ENCODE measurements around the gene SYT12. TPM values are rescaled to one million over a fixed set of nuclear protein-coding genes. Genes with fewer than 3 reads are reported as not detected.
A peak's percentile ranks its signal among the peaks of the same experiment; 100 is the strongest.

Gene SYT12
- total RNA-seq, 1 experiment from 2014 or later: 4.3 TPM

DNA sequence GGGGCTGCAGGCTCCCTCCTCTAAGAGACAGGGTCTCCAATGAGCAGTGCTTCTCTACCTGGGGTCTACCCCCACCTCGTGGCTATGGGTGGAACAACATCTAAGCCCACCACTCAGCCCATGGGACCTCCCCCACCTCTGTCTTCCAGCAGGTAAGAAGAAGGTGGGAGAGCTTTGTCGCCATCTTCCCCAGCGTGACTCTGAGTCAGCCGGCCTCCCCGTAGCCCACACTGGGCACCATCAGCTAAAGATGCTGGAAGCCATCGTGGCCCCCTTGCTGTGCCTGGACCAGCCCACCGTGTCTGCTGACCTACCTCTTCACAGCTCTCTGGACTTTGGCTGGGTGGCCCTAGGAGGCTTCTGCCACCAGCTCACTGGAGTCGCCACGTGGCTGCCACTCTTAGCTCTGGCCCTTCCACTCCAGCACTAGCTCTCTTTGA lies 46.9 kb upstream of the SYT12 start:
- Histone ChIP-seq H3K36me3 (ENCODE audit: control insufficient read depth in 1 of 2, insufficient read depth in 2 of 2, low read length in 2 of 2) (no peaks in the 10 kb centered on the region), H3K4me1 (ENCODE audit: control insufficient read depth in 1 of 2, insufficient read depth in 2 of 2, low read length in 2 of 2) (peaks cover 5 to 39% of the 10 kb centered on the region in 2 experiments), H3K4me2 (ENCODE audit: low read length) (no peak overlapping the region), H3K9me3 (ENCODE audit: control insufficient read depth in 1 of 2, insufficient read depth in 1 of 2, low read depth in 1 of 2, low read length in 2 of 2) (no peaks in the 10 kb centered on the region), H3K27me3 (ENCODE audit: insufficient read depth, low read length) (no peaks in the 10 kb centered on the region), H3K27ac (ENCODE audit: low read depth, low read length) (no peak overlapping the region), H3K79me2 (ENCODE audit: insufficient read depth, low read length) (no peaks in the 10 kb centered on the region), H3K9ac (ENCODE audit: low read length) (no peak overlapping the region), H4K20me1 (ENCODE audit: insufficient read depth) (no peaks in the 10 kb centered on the region), H3K9me2 (ENCODE audit: insufficient read depth) (no peaks in the 10 kb centered on the region), H2AFZ (ENCODE audit: low read depth, low read length, poor library complexity, severe bottlenecking) (no peak overlapping the region), H3K4me3 (replicated peaks in 1 of 2; ENCODE audit: low read depth in 1 of 2, low read length in 2 of 2) (no peak overlapping the region)
- no peak for DNase-seq (ENCODE audit: low read depth, low spot score)
- intact Hi-C loops (cut with micrococcal nuclease): loop anchor here (5.0 kb wide), 1 partner anchor 134 kb away; the partner anchor contains the start of gene RCE1
- ATAC-seq: peak; percentile 57
- CTCF ChIA-PET: interaction anchor here (0.7 to 2.3 kb wide), 11 partner anchors 11 to 285 kb away, joined by 3 to 9 read pairs (median 3); partner anchors contain the start of gene RCE1
- TF ChIP-seq, protein P1, sequence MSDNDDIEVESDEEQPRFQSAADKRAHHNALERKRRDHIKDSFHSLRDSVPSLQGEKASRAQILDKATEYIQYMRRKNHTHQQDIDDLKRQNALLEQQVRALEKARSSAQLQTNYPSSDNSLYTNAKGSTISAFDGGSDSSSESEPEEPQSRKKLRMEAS (IDR thresholded peaks at IDR 0.05): no peak
- TF ChIP-seq RAD21 (IDR thresholded peaks at IDR 0.05; ENCODE audit: low read depth): peak; percentile 91
- TF ChIP-seq POLR2AphosphoS5 (IDR thresholded peaks at IDR 0.05; ENCODE audit: low read depth, low read length): no peak
- TF ChIP-seq, protein P2, sequence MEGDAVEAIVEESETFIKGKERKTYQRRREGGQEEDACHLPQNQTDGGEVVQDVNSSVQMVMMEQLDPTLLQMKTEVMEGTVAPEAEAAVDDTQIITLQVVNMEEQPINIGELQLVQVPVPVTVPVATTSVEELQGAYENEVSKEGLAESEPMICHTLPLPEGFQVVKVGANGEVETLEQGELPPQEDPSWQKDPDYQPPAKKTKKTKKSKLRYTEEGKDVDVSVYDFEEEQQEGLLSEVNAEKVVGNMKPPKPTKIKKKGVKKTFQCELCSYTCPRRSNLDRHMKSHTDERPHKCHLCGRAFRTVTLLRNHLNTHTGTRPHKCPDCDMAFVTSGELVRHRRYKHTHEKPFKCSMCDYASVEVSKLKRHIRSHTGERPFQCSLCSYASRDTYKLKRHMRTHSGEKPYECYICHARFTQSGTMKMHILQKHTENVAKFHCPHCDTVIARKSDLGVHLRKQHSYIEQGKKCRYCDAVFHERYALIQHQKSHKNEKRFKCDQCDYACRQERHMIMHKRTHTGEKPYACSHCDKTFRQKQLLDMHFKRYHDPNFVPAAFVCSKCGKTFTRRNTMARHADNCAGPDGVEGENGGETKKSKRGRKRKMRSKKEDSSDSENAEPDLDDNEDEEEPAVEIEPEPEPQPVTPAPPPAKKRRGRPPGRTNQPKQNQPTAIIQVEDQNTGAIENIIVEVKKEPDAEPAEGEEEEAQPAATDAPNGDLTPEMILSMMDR (IDR thresholded peaks at IDR 0.05 in 2 of 3, conservative IDR thresholded peaks at IDR 0.05 in 1 of 3; ENCODE audit: borderline replicate concordance in 1 of 3, insufficient read depth in 1 of 3, low read depth in 2 of 3, low read length in 2 of 3): peak; percentile 58 to 87 (median 76); a peak in 5 of 6 replicates
- no peak for TF ChIP-seq EZH2 (IDR thresholded peaks at IDR 0.05)
- RAD21 ChIA-PET (ENCODE audit: low non-redundant PET in 1 of 2, low total read pairs in 2 of 2, uncharacterized antibody in 2 of 2, unreplicated experiment in 2 of 2): interaction anchor here (0.7 to 1.6 kb wide), 5 partner anchors 13 to 95 kb away, joined by 3 to 6 read pairs (median 4); no protein-coding TSS in a partner anchor
- no TSS peak for BruUV-seq (replicated peaks)
- POLR2A ChIA-PET: no interaction called here

DNA sequence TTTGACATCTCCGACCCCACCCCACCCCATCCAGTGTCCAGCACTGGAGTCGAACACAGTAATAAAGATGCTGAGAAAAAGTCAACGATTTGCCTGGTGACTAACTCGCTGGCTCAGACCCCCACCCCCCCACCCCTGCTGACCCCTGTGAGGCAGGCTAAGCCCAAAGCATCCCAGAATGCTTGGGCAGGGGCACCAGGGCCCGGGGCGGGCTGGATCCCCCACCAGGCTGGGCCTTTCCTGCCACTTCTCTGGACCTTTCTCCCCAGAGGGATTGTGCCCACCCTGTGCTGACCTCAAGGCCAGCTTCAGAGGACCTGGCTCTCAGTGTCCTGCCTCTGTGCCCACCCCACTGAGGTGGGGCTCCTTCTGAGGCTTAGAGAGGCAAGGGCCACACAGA lies 46.0 kb upstream of the SYT12 start:
- Histone ChIP-seq H3K27me3 (ENCODE audit: insufficient read depth, low read length) (no peaks in the 10 kb centered on the region), H3K4me2 (ENCODE audit: low read length) (no peak overlapping the region), H3K36me3 (ENCODE audit: control insufficient read depth in 1 of 2, insufficient read depth in 2 of 2, low read length in 2 of 2) (no peaks in the 10 kb centered on the region), H3K4me1 (ENCODE audit: control insufficient read depth in 1 of 2, insufficient read depth in 2 of 2, low read length in 2 of 2) (peaks cover 12 to 39% of the 10 kb centered on the region in 2 experiments), H3K9me3 (ENCODE audit: control insufficient read depth in 1 of 2, insufficient read depth in 1 of 2, low read depth in 1 of 2, low read length in 2 of 2) (no peaks in the 10 kb centered on the region), H3K27ac (ENCODE audit: low read depth, low read length) (no peak overlapping the region), H3K79me2 (ENCODE audit: insufficient read depth, low read length) (no peaks in the 10 kb centered on the region), H3K4me3 (replicated peaks in 1 of 2; ENCODE audit: low read depth in 1 of 2, low read length in 2 of 2) (no peak overlapping the region), H4K20me1 (ENCODE audit: insufficient read depth) (no peaks in the 10 kb centered on the region), H3K9me2 (ENCODE audit: insufficient read depth) (no peaks in the 10 kb centered on the region), H3K9ac (ENCODE audit: low read length) (no peak overlapping the region), H2AFZ (ENCODE audit: low read depth, low read length, poor library complexity, severe bottlenecking) (no peak overlapping the region)
- BruUV-seq (replicated peaks): no TSS peak
- ATAC-seq: no peak
- POLR2A ChIA-PET: no interaction called here
- no peak for DNase-seq (ENCODE audit: low read depth, low spot score)
- CTCF ChIA-PET: interaction anchor here (0.7 to 2.3 kb wide), 5 partner anchors 10 to 281 kb away, joined by 3 to 9 read pairs (median 6); partner anchors contain the start of gene RCE1
- RAD21 ChIA-PET (ENCODE audit: low non-redundant PET in 1 of 2, low total read pairs in 2 of 2, uncharacterized antibody in 2 of 2, unreplicated experiment in 2 of 2): interaction anchor here in 1 of 2 experiments (1.0 to 1.6 kb wide), 2 partner anchors 45 to 90 kb away, joined by 6 read pairs; no protein-coding TSS in a partner anchor
- intact Hi-C loops (cut with micrococcal nuclease): loop anchor here (5.0 kb wide), 1 partner anchor 135 kb away; the partner anchor contains the start of gene RCE1
- TF ChIP-seq, protein P3, sequence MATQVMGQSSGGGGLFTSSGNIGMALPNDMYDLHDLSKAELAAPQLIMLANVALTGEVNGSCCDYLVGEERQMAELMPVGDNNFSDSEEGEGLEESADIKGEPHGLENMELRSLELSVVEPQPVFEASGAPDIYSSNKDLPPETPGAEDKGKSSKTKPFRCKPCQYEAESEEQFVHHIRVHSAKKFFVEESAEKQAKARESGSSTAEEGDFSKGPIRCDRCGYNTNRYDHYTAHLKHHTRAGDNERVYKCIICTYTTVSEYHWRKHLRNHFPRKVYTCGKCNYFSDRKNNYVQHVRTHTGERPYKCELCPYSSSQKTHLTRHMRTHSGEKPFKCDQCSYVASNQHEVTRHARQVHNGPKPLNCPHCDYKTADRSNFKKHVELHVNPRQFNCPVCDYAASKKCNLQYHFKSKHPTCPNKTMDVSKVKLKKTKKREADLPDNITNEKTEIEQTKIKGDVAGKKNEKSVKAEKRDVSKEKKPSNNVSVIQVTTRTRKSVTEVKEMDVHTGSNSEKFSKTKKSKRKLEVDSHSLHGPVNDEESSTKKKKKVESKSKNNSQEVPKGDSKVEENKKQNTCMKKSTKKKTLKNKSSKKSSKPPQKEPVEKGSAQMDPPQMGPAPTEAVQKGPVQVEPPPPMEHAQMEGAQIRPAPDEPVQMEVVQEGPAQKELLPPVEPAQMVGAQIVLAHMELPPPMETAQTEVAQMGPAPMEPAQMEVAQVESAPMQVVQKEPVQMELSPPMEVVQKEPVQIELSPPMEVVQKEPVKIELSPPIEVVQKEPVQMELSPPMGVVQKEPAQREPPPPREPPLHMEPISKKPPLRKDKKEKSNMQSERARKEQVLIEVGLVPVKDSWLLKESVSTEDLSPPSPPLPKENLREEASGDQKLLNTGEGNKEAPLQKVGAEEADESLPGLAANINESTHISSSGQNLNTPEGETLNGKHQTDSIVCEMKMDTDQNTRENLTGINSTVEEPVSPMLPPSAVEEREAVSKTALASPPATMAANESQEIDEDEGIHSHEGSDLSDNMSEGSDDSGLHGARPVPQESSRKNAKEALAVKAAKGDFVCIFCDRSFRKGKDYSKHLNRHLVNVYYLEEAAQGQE (IDR thresholded peaks at IDR 0.05; ENCODE audit: low read depth): no peak
- TF ChIP-seq SIN3A (IDR thresholded peaks at IDR 0.05; ENCODE audit: low read depth) (no peak), FOSL1 (IDR thresholded peaks at IDR 0.05; ENCODE audit: low read depth) (no peak), SRF (IDR thresholded peaks at IDR 0.05; ENCODE audit: low read depth) (no peak), EZH2phosphoT487 (IDR thresholded peaks at IDR 0.05; ENCODE audit: borderline replicate concordance) (no peak), POLR2A (IDR thresholded peaks at IDR 0.05; ENCODE audit: borderline replicate concordance, extremely low read depth, insufficient read depth, insufficient read length) (no peak)
- TF ChIP-seq, protein P4, sequence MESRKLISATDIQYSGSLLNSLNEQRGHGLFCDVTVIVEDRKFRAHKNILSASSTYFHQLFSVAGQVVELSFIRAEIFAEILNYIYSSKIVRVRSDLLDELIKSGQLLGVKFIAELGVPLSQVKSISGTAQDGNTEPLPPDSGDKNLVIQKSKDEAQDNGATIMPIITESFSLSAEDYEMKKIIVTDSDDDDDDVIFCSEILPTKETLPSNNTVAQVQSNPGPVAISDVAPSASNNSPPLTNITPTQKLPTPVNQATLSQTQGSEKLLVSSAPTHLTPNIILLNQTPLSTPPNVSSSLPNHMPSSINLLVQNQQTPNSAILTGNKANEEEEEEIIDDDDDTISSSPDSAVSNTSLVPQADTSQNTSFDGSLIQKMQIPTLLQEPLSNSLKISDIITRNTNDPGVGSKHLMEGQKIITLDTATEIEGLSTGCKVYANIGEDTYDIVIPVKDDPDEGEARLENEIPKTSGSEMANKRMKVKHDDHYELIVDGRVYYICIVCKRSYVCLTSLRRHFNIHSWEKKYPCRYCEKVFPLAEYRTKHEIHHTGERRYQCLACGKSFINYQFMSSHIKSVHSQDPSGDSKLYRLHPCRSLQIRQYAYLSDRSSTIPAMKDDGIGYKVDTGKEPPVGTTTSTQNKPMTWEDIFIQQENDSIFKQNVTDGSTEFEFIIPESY (IDR thresholded peaks at IDR 0.05; ENCODE audit: extremely low read depth, insufficient replicate concordance, low read length): no peak
